CD4-positive, alpha-beta T cell (primary cell): ENCODE results near the gene ANKRD28. TPM values are rescaled to one million over a fixed set of nuclear protein-coding genes. Genes with fewer than 3 reads are reported as not detected.

ENCODE experiments used
- ATAC-seq: fragments of 200-7000 bp; cut with Tn5 transposase; one replicate; pipeline ENCODE4 v1.10.0; 2022; ENCODE audit warnings: mild to moderate bottlenecking; ENCODE audit not compliant: poor library complexity
- CTCF ChIA-PET: fragments of 350-600 bp; sonication (Branson Sonifier 250); formaldehyde crosslinking; loops from one replicate; lab custom pipeline; 2021; ENCODE audit warnings: antibody characterized with exemption, inconsistent platforms; lab: Charles Lee
- POLR2A ChIA-PET: fragments of 350-600 bp; sonication (Branson Sonifier 250); formaldehyde crosslinking; loops from one replicate; lab custom pipeline; 2021; ENCODE audit warnings: antibody characterized with exemption, inconsistent platforms; lab: Charles Lee
- DNase-seq, 14 experiments: peaks; one replicate each; pipeline ENCODE4 v3.0.0-alpha.2; 2013 to 2020; ENCODE audit warnings: mixed read lengths in 2 of 14
- H3K27ac ChIP-seq, 2 donors: one replicate each; pipeline versions ENCODE4 v1.5.1 to v1.7.0; 2013; ENCODE audit warnings: low read length in 2 of 2, low read depth in 1 of 2, mild to moderate bottlenecking in 1 of 2
- H3K27me3 ChIP-seq, 2 experiments: 1 replicate in 1 of 2; 2 replicates in 1 of 2; pipeline versions ENCODE4 v1.6.1 to v1.7.0; 2013; ENCODE audit warnings: low read length in 2 of 2, control low read depth in 1 of 2, mild to moderate bottlenecking in 1 of 2, moderate library complexity in 1 of 2; ENCODE audit not compliant: insufficient read depth in 2 of 2, control insufficient read depth in 1 of 2
- H3K36me3 ChIP-seq: one replicate; pipeline ENCODE4 v1.6.1; 2013; ENCODE audit warnings: low read length, control low read depth; ENCODE audit not compliant: insufficient read depth
- H3K4me1 ChIP-seq: one replicate; pipeline ENCODE4 v1.6.1; 2013; ENCODE audit warnings: low read length, control low read depth; ENCODE audit not compliant: insufficient read depth
- H3K4me3 ChIP-seq: one replicate; pipeline ENCODE4 v1.5.1; 2013; ENCODE audit warnings: mild to moderate bottlenecking, low read length, moderate library complexity
- H3K9me3 ChIP-seq, 2 experiments: 1 replicate in 1 of 2; 2 replicates in 1 of 2; pipeline versions ENCODE4 v1.6.1 to v1.7.0; 2013; ENCODE audit warnings: low read length in 2 of 2, mild to moderate bottlenecking in 2 of 2, control low read depth in 1 of 2, moderate library complexity in 1 of 2; ENCODE audit not compliant: control insufficient read depth in 1 of 2, insufficient read depth in 1 of 2
- H3K27ac Mint-ChIP-seq: one replicate; pipeline ENCODE4 v1.8.0; 2020; ENCODE audit warnings: mixed read lengths
- H3K27me3 Mint-ChIP-seq: one replicate; pipeline ENCODE4 v1.8.0; 2021; ENCODE audit warnings: mixed read lengths
- H3K36me3 Mint-ChIP-seq: one replicate; pipeline ENCODE4 v1.8.0; 2021; ENCODE audit warnings: low read depth, mixed read lengths
- H3K4me1 Mint-ChIP-seq: one replicate; pipeline ENCODE4 v1.8.0; 2021; ENCODE audit warnings: low read depth, mixed read lengths
- H3K4me3 Mint-ChIP-seq: one replicate; pipeline ENCODE4 v1.8.0; 2020; ENCODE audit warnings: mild to moderate bottlenecking, mixed read lengths
- H3K9me3 Mint-ChIP-seq: one replicate; pipeline ENCODE4 v1.8.0; 2020; ENCODE audit warnings: mixed read lengths
- intact Hi-C, 2 experiments: fragments of 100-400 bp; cut with DNase I in 1 of 2; cut with micrococcal nuclease in 1 of 2; formaldehyde crosslinking; loops; one replicate each; pipeline versions ENCODE4 v1.15.1 to v1.9.0; 2023 to 2025; cut with DNase I, micrococcal nuclease
- total RNA-seq, 174 experiments: library from RNA in 2 of 174; stranded (reverse) in 2 of 174; gene quantifications; one replicate each; pipeline ENCODE4 v1.2.3 and lab custom pipeline; 2021 to 2026
- TF ChIP-seq, protein P1 (sequence below): fragments of 200-600 bp; IDR thresholded peaks from one replicate; pipeline ENCODE4 v1.8.0; 2022; ENCODE audit warnings: antibody characterized with exemption, mild to moderate bottlenecking

The ANKRD28 gene
- total RNA-seq, 2 experiments from 2014 or later: 36.6 to 43.1 TPM

DNA sequence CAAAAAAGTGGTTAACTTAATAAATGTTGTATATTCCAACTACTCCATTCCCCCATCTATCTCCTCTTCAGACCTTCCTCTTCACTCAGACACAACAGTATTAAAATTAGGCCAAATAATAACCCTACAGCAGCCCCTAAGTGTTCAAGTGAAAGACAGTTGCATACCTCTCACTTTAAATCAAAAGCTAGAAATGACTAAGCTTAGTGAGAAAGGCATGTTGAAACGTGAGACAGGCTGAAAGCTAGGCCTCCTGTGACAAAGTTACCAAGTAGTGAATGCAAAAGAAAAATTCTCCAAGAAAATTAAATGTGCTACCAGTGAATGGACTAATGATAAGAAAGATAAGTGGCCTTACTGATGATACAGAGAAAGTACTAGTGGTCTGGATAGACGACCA, 71.7 kb downstream of the ANKRD28 start:
- Mint-ChIP-seq H3K27me3 (no peaks in the 10 kb centered on the region), H3K4me3 (no peak overlapping the region), H3K9me3 (no peaks in the 10 kb centered on the region), H3K36me3 (peaks cover 81% of the 10 kb centered on the region), H3K27ac (no peak overlapping the region), H3K4me1 (peaks cover 10% of the 10 kb centered on the region)
- no peaks in the 10 kb centered on the region for H3K4me1 ChIP-seq
- DNase-seq (no peak), ATAC-seq (no peak)
- peaks cover 48% of the 10 kb centered on the region for H3K36me3 ChIP-seq
- POLR2A ChIA-PET: interaction anchor here (0.7 kb wide), 1 partner anchor 27 kb away, joined by 3 read pairs; no protein-coding TSS in a partner anchor
- H3K4me3 ChIP-seq: no peak overlapping the region
- intact Hi-C loops: no loop called here
- TF ChIP-seq, protein P1, sequence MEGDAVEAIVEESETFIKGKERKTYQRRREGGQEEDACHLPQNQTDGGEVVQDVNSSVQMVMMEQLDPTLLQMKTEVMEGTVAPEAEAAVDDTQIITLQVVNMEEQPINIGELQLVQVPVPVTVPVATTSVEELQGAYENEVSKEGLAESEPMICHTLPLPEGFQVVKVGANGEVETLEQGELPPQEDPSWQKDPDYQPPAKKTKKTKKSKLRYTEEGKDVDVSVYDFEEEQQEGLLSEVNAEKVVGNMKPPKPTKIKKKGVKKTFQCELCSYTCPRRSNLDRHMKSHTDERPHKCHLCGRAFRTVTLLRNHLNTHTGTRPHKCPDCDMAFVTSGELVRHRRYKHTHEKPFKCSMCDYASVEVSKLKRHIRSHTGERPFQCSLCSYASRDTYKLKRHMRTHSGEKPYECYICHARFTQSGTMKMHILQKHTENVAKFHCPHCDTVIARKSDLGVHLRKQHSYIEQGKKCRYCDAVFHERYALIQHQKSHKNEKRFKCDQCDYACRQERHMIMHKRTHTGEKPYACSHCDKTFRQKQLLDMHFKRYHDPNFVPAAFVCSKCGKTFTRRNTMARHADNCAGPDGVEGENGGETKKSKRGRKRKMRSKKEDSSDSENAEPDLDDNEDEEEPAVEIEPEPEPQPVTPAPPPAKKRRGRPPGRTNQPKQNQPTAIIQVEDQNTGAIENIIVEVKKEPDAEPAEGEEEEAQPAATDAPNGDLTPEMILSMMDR: no peak
- CTCF ChIA-PET: no interaction called here
- no peaks in the 10 kb centered on the region for H3K9me3 ChIP-seq
- H3K27me3 ChIP-seq: no peaks in the 10 kb centered on the region
- no peak overlapping the region for H3K27ac ChIP-seq

DNA sequence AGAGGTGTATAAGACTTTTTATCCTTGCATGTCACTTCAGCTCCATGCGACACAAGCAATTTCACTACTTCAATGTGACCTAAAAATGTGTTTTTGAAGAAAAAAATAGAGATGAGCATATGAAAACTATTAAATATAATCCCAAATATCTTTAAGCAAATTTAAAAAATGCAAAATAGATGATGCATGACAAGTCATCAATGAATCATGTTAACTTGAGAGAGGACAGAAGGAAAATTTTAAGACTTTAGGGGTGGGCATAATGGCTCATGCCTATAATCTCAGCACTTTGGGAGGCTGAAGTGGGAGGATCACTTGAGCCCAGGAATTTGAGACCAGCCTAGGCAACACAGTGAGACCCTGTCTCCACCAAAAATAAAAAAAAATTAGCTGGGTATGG, 73.3 kb downstream of the ANKRD28 start:
- ChIA-PET POLR2A (no interaction called here), CTCF (interaction anchor here (0.6 to 1.4 kb wide), 2 partner anchors 60 to 868 kb away, joined by 3 read pairs; no protein-coding TSS in a partner anchor)
- H3K9me3 Mint-ChIP-seq: no peaks in the 10 kb centered on the region
- Histone ChIP-seq H3K36me3 (peaks cover 45% of the 10 kb centered on the region), H3K27ac (no peak overlapping the region), H3K9me3 (no peaks in the 10 kb centered on the region), H3K4me3 (no peak overlapping the region), H3K27me3 (no peaks in the 10 kb centered on the region), H3K4me1 (no peaks in the 10 kb centered on the region)
- H3K4me3 Mint-ChIP-seq: no peak overlapping the region
- TF ChIP-seq, protein P1: no peak
- intact Hi-C loops: no loop called here
- no peaks in the 10 kb centered on the region for H3K27me3 Mint-ChIP-seq
- H3K27ac Mint-ChIP-seq: no peak overlapping the region
- no peak for ATAC-seq
- H3K4me1 Mint-ChIP-seq: peaks cover 10% of the 10 kb centered on the region
- DNase-seq: no peak
- peaks cover 82% of the 10 kb centered on the region for H3K36me3 Mint-ChIP-seq

DNA sequence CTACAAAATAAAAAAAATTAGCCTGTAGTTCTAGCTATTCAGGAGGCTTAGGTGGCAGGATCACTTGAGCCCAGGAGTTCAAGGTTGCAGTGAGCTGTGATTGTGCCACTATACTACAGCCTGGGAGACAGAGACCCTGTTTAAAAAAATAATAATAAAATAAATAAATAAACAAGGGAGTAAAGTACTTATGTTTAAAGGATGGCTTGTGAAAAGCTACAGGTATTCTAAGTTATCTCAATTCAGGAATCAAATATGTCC, 74.2 kb downstream of the ANKRD28 start:
- Mint-ChIP-seq H3K27ac (no peak overlapping the region), H3K4me3 (no peak overlapping the region), H3K27me3 (no peaks in the 10 kb centered on the region), H3K4me1 (peaks cover 10% of the 10 kb centered on the region), H3K9me3 (no peaks in the 10 kb centered on the region), H3K36me3 (peaks cover 78% of the 10 kb centered on the region)
- TF ChIP-seq, protein P1: no peak
- DNase-seq (no peak), ATAC-seq (no peak)
- ChIA-PET CTCF (interaction anchor here (1.4 kb wide), 1 partner anchor 61 kb away, joined by 3 read pairs; no protein-coding TSS in a partner anchor), POLR2A (no interaction called here)
- no peaks in the 10 kb centered on the region for H3K27me3 ChIP-seq
- H3K4me3 ChIP-seq: no peak overlapping the region
- no peaks in the 10 kb centered on the region for H3K9me3 ChIP-seq
- no peaks in the 10 kb centered on the region for H3K4me1 ChIP-seq
- no peak overlapping the region for H3K27ac ChIP-seq
- H3K36me3 ChIP-seq: peaks cover 45% of the 10 kb centered on the region
- intact Hi-C loops: no loop called here
